NCI-H2107 treated with DMSO at 0.1 percent for 48 hours (cell line): ENCODE measurements around the gene CDX2.
"Not testable (repeated sequence)": the region's sequence is repeated elsewhere in the genome, so short reads cannot be mapped to it uniquely, and the experiment has no call there.

ENCODE experiments used
- DNase-seq: peaks from one replicate; lab custom pipeline; 2025; ENCODE audit not compliant: unreplicated experiment; lab: John Stamatoyannopoulos, UW

The CDX2 gene, protein sequence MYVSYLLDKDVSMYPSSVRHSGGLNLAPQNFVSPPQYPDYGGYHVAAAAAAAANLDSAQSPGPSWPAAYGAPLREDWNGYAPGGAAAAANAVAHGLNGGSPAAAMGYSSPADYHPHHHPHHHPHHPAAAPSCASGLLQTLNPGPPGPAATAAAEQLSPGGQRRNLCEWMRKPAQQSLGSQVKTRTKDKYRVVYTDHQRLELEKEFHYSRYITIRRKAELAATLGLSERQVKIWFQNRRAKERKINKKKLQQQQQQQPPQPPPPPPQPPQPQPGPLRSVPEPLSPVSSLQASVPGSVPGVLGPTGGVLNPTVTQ

DNA sequence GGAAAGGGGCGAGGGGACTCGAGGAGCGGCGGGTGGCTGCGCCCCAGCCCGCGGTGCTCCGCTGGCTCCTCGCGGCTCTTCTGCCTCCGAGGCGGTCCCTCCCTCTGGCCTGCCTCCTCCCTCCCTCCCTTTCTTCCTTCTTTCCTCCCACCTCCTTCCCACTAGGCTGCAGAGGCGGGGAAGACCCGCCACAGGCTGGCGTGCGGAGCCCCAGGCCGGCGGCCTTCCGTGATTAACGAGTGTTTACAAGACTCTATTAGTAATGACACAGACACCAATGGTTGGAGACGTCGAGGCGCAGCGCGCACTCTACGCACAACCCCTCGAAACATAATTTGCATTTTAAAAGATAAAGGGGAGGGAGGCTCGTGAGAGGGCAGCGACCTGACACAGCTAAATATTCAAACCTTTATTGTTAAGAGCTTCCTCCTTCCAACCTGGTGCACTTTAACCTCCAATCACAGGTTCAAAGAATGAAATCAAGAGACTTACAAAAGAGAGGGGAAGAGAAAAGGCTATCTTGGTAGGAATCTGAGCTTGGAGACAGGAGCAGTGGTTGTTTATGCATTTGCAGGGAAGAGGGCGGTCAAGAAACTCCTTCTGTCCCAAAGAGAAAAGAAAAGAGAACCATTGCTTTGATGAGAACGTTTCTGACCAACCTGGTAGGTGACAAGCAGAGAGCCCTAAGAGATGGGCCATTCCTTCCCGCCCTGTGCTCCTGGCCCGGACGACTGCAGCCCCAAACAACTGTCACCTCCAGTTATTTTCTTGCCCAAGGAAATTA, at the start of gene CDX2:
Gene CDX2 (minus strand): TSS at position 234 of the 784 bp plus-strand sequence. CDS start 309 bp downstream, outside the sequence.
- DNase-seq: no peak

DNA sequence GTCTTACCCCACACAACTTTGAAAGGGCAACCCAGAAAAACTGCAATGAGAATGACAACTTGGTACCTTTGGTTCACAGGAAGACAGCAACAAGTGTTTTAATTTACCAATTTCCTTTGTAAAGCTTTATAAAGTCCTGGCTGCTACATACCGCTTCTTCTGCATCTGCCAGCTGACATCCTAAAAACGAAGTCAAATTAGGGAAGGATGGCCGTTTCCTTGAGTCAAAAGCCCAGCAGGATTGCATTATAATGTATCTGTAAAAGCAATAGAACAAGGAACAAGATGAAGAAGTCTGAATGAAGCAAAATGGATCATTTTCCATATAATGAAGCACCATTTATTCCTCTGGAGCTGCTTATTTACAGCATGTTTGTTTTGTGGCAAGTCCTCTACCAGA, 45.2 kb upstream of the CDX2 start:
- DNase-seq: no peak

DNA sequence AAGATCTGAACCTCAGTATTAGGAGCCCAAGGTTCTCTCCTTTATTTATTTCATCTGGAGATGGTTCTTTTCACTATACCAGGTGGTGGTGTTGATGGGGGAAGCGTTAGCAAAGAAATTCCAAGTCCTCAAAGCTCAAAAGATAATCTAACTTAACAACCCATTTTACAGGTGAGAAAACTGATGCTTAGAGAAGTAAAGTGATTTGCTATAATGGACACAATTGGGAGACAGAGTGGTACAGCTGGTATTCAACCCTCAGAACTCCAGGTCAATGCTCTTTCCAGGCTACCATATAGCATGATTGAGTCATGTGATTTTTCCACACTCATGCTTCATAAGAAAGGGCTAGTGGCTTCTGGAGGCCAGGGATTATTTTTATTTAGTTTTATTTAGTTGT, 44.4 kb upstream of the CDX2 start:
- no peak for DNase-seq

DNA sequence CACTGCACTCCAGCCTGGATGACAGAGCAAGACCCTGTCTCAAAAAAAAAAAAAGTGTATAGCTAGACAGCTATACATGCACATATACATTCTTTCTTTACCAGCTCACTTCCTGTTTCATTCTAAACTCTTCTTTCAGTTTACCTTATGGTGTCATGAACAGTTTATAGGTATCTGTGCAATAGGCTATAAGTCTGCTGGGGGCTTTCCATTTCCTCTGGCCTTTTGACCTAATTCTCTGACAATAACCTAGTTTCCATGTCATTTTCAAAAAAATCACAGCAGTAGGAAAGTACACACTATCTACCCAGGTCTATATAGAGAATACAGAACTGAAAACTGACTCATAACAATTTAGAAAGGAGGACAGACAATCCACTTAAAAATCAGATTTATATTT, 43.8 kb upstream of the CDX2 start:
- no peak for DNase-seq

DNA sequence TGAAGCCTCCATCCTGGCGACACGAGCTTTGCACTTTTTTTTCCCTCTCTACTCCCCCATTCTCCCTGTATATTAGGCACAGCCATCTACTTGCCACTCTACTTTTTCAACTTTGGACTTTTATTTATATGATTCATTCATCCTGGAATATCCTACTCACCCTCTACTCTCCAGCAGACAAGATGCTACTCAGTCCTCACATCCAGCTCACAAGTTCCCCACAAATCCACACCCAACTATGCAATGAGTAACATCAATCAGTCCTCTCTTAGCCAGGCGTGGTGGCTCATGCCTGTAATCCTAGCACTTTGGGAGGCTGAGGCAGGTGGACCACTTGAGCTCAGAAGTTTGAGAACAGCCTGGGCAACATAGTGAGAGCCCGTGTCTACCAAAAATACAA, 43.3 kb upstream of the CDX2 start:
- DNase-seq: no peak

DNA sequence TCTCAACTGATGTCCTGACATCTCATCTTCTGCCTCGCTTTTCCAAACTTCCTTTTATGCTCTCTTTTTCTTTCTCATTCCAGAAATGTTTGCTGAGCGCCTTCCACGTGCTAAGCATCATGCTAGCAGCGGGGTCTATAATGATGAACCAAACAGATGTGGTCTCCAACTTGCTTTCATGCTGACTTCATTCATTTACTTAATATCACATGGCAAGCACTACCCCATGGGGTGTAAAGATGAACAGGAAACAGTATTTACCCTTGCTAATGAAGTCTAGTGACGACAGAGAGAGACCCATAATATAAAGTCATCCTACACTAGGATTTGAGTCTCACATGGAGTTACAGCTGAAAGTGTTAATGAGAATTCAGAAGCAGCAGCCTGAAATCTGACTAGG, 40.9 kb upstream of the CDX2 start:
- DNase-seq: no peak

DNA sequence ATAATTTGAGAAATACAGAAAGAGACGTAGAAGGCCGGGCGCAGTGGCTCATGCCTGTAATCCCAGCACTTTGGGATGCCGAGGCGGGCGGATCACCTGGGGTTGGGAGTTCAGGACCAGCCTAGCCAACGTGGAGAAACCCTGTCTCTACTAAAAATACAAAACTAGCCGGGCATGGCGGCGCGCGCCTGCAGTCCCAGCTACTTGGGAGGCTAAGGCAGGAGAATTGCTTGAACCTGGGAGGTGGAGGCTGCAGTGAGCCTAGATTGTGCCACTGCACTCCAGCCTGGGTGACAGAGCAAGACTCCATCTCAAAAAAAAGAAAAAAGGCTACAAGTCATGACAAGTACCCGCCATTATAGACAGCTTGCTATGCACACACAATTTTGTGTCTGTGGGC, 35.9 kb upstream of the CDX2 start:
- not testable (repeated sequence) for DNase-seq

DNA sequence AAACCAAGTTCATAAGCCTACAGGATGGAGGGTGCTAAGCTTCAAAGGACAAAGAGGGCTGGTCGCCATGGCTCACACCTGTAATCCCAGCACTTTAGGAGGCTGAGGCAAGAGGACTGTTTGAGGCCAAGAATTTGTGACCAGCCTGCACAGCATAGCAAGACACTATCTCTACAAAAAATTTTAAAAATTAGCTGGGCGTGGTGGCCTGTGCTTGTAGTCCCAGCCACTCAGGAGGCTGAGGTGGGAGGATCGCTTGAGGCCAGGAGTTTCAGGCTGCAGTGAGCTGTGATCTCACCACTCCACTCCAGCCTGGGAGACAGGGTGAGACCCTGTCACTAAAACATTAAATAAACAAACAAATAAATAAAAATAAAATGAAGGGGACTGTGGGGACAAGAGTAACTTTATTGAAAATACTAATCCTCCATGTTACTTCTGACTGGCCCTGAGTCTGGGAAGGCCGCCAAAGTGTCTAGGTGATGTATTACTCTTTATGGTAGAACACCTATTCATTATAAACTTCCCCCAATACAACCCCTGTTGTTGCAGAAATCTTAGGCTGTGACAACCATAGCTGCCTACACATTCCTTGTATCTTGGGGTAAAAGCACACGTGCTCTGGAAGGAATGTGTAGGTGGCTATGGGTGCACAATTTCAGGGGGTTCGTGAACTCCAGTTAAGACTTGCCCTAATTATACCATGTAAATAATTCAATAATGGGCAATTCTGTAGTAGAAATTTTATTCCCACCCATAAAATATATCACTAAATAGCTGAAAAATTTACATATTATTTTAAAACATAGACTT, 34.0 kb upstream of the CDX2 start:
- DNase-seq: no peak

DNA sequence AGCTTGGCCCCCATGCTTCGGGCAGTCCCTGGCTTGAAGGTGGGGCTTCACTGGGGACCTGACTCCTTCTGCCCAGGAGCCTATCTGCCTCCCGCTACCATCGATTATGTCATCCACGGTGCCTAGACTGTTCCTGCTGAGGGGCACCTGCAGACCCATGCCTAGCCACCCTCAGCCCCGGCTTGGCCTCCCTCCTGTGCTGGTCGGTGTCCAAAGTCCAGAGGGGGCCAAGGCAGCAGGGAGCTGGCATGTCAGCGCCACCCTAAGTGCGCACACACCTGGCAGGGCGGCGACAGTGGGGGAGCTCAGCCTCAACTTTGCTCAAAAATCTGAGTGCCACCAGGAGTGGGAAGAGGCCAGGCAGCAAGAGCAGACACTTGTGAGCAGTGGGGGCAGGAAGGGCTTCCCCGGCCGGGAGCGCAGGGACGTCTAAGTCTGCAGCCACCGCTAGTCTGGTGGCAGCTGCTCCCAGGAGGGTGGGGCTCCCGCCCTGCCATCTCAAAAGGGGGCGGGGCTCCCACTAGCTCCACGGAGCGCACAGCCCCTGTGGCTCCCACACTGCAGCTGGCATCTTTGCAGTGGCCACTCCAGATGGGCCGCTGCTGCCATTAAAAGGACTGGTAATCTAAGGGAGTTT, 32.8 kb upstream of the CDX2 start:
- no peak for DNase-seq

DNA sequence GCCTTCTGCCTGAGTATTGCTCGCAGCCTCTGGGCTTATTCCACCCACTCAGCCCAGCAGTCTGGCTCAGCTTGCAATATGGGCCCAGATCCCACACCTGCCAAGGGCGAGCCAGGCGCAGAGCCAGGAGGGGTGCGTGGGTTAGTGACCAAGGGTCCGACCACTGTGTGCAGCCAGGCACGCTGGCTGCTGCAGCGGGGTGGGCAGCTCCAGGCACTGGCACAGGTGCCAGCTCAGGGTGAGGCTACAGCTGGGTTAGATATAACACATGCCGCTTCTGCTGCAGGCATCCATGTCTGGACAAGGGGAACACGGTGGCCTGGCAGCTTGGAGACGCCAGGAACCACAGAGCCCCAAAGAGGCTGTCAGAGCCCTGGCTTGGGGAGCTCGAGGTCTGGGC, 31.9 kb upstream of the CDX2 start:
- no peak for DNase-seq

DNA sequence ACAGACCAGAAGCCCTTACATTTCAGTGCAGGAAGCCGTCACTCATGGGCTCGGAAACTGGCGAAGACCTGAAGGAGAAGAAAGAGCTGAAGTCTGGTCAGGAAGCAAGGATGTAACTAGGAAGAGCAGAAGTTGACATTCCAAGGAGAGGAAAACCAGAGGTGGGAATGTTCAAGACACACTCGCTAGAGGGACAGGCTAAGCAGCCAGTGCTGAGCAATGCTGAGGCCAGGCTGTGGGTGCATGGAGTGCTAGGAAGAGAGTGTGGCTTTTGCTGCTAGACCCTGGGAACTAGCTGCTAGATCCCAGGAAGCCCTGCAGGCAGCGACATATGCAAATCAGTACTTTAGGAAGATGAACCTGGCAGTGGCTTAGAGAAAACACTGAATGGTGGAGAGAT, 31.5 kb upstream of the CDX2 start:
- no peak for DNase-seq

DNA sequence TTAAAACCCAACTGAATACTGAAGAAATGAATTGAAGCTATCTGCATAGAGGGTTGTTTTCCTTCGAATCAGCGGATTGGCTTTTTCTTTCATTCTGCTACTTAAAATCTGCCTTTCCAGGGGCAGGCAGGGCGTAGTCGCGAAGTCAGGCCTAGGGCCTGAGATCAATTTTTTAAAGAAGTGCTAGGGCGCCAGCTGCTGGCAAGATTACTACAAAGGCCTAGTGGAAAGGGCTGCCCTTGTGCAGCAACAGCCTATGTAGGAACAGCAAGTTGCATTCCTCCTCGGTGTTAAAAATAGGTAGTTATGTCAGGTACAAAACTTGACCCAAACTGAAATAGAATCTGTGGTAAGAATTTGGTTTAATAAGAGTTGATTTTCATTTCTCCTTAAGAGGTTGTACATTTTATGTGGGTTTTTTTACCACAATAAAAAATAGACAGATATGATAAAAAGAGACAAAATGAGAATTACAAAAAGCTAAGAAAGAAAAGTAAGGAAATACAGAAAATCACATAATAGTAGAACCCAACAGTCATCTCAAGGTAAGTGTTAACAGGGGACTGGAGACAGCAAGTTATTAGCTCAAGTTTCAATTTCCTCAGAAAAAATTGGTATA, 28.9 kb upstream of the CDX2 start:
- no peak for DNase-seq

DNA sequence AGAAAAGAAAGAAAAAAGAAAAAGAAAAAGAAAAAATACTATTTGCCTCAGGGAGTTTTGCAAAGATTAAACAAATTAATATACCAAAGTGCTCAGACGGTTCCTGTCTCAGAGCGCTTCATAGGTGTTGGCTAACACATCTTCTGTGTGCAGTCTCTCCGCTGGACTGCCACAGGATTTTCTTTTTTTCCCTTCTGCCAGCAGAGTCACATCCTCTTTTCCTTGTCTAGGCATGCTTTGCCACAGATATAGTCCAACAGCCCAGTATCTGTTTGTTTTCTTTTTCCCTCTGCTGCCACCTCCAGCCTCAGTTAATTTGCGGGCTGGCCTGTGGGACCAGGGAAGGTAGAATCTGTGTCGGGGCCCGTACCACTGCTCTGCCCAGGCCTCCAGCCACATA, 22.8 kb upstream of the CDX2 start:
- no peak for DNase-seq

DNA sequence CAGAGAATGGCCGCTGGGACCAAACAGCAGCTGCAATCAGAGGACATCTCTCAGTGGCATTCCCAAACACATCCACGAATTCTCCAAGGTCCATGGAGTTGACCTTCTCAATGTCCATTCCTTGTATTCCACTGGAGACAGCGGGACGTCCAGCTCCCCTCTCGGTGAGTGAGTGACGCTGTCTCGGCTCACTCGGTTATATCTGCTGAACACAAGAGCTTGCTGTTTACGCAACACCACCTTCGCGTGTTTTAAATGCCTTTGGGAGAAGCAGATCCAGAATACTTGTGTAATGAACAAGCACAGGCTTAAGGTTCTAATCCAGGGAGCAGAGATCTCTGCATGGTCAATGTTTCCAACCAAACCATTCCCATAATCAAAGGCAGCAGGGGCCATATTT, 19.4 kb upstream of the CDX2 start, which contains the start of gene URAD:
Gene URAD (minus strand): TSS at position 174 of the 400 bp plus-strand sequence. CDS start 56 bp downstream, at position 118.
- DNase-seq: no peak

DNA sequence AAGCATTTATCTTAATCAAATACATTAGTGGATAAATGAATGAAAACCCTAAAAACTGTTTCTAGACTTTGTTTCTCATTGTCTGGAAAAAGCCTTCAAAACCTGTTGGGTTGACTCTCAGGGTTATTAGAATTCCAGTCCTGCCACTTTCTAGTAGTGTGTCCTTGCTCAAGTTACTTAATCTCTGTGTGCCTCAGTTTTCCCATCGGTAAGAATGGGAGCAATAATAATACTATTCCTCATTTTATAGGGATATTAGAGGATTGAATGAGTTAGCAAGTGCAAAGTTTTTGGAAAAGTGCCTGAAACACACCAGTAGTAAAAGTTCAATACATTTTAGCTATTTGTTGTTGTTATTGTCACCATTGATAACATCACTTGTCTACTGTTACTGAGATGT, 16.5 kb upstream of the CDX2 start:
- DNase-seq: no peak

DNA sequence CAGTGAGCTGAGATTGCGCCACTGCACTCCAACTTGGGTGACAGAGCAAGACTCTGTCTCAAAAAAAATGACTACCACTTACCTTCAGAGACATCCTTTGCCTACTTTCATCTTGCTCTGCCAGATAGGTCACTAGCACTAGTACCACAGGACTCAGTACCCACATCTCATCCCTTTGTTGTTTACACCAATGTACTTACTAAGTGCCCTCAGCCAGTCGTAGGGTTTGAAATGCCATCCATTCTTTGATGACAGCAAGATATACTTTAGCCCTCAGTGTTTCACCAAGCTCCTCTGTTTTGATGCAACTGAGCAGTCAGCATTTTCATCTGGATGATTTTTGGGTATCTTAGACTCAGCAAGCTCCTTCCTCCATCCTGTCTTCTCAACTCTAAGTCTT, 13.2 kb upstream of the CDX2 start:
- no peak for DNase-seq

DNA sequence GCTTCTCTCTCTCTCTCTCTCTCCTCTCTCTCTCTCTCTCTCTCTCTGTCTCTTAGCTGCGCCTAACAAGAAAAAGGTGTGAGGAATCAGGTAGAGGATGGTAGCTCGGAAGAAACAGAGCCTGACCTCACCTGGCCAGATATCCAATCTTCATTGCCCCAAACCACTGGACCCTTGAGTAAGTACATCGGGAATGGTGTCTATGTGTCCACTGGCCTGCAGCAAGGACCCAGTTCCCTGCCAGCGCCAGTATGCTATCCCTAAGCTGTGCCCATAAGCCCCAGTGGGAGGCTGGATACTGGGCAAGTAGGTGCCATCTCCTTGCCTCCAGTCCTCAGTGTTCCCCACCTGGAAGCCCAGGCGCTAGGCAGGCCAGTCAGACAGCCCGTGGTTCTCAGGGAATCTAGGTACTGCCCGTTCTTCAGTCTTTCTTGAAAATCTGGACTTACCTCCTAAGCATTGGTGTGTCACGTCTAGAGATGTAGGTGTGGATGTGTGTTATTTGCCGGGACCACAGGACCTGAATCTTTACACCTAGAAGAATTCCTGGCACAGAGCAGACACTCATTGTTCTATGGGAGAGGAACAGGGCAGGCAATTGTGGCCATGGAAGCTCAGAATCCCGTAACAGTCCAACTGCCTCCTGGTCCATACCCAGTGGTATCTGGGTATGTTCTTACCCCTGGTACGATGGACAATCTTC, 12.0 kb upstream of the CDX2 start:
- no peak for DNase-seq

DNA sequence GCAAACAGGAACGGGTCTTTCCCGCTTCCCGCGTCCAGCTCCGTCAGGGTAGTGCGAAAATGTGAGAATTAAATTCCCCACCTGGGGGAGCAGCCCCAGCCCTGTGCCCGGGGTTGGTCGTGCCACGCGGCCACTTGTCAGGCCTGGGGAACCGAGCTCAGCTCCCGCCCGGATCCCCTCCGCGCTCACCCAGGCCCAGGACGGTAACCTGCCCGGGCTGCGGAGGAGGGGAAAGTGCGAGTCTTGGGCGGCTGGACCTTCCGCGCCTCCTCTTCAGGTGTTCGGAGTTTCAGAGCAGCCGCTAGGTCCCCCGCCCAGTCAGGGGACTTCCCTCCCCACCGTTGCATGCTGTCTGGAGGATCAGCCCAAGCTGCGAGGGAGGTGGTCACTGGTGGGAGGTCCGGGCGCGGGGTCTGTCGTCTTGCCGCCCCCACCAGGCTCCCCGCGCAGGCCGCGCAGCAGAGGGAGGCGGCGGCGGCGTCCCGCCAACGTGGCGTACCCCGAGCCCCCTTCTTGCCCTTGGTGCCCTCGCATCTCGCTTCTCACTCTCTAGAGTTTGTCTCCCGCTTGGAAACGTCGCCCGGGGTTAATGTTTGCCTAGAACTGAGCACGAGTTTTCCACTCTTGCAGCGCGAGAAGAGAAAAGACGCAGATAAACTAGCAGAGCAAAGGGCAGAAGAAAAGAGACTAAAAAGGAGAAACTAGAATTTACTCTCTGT, 11.3 kb upstream of the CDX2 start:
- DNase-seq: no peak

DNA sequence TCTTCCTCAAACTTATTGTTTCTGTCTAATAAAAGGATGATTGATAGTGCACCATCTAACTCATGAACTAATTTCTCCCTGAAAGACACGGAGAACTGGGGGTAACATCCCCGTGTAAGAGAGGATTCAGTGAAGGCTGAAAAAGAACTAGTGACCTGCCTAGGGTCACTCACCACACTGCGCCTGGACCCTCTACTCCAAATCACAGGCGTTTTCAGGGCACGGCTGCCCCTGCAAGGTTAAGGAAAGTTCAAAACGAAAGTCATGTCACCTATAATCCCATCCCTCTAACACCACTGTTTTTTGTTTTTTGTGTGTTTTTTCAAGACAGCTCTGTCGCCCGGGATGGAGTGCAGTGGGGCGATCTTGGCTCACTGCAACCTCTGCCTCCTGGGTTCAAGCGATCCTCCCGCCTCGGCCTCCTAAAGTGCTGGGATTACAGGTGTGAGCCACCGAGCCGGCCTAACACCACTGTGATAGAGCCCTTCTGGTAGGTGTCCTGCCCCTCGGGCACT, 10.7 kb upstream of the CDX2 start:
- DNase-seq: no peak
